ENCODE results near the gene S100A2.

DNA sequence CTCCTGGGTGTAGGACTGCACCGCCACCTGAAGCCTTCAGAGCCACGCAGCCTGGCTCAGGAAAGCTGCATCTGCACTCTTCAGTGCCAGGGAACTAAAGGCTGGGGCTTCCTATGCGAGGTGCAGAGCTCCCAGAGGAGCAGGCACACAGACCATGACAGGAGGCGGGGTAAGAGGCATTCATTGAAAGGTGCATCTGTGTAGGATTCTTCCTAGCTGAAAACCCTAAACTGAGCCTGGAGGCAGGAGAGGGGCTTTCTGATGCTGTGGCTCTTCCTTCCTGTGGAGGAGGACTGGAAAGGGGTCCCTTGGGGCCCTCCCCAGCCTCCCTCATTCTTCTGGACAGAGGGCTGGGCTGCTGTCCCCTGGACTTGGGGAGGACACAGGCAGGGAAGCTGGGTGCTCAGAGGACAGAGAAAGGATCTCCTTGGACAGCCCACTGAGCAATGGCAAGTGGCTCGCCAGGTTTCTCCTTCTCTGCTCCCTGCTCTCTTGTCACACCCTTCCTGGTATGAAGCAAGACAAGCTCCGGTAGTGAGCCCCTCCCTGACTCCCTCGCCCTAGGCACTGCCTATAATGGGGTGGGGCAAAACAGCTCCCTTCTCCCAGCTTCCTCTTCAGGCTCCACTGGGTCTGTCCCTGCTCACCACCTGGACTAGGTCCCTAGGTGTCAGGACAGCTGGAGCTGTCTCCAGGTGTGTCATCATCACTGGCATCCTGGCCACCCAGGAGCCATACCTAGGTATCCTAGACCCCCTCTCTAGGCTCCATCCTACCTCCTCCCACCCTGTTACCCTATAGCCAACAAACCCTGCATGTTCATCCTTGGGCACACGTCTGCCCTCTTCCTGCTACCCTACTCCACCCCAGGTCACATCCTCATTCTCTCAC lies 49.9 kb downstream of the S100A2 start:
- TF ChIP-seq, protein P1, sequence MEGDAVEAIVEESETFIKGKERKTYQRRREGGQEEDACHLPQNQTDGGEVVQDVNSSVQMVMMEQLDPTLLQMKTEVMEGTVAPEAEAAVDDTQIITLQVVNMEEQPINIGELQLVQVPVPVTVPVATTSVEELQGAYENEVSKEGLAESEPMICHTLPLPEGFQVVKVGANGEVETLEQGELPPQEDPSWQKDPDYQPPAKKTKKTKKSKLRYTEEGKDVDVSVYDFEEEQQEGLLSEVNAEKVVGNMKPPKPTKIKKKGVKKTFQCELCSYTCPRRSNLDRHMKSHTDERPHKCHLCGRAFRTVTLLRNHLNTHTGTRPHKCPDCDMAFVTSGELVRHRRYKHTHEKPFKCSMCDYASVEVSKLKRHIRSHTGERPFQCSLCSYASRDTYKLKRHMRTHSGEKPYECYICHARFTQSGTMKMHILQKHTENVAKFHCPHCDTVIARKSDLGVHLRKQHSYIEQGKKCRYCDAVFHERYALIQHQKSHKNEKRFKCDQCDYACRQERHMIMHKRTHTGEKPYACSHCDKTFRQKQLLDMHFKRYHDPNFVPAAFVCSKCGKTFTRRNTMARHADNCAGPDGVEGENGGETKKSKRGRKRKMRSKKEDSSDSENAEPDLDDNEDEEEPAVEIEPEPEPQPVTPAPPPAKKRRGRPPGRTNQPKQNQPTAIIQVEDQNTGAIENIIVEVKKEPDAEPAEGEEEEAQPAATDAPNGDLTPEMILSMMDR (conservative IDR thresholded peaks at IDR 0.05): no peak
- no peak for TF ChIP-seq EZH2 (IDR thresholded peaks at IDR 0.05; ENCODE audit: low read depth)

Data from PC-9 (cell line).